ENCODE data around the gene KCNJ16. TPM values are rescaled to one million over a fixed set of nuclear protein-coding genes. Genes with fewer than 3 reads are reported as not detected.

Gene KCNJ16
- total RNA-seq, 3 donors from 2014 or later, result 0.32 to 18.6 (median 1.3) TPM

- no peaks in the 10 kb centered on the region for H3K36me3 ChIP-seq
- TF ChIP-seq CTCF (IDR thresholded peaks at IDR 0.05) (no peak), POLR2A (IDR thresholded peaks at IDR 0.05) (no peak), POLR2AphosphoS5 (IDR thresholded peaks at IDR 0.05) (no peak)
- H3K4me3 ChIP-seq, result no peak overlapping the region
- no peak overlapping the region for H3K27ac ChIP-seq
- no peak for DNase-seq (ENCODE audit: low spot score in 2 of 2)
- intact Hi-C loops (cut with DNase I; ENCODE audit: low total_unique reads), result no loop called here
- H3K4me1 ChIP-seq, result no peaks in the 10 kb centered on the region
- H3K27me3 ChIP-seq, result no peaks in the 10 kb centered on the region
- H3K9me3 ChIP-seq, result no peaks in the 10 kb centered on the region
These were observed 692 bp upstream of the KCNJ16 start for GRCh38 chr17:70074236-70074830.

DNA sequence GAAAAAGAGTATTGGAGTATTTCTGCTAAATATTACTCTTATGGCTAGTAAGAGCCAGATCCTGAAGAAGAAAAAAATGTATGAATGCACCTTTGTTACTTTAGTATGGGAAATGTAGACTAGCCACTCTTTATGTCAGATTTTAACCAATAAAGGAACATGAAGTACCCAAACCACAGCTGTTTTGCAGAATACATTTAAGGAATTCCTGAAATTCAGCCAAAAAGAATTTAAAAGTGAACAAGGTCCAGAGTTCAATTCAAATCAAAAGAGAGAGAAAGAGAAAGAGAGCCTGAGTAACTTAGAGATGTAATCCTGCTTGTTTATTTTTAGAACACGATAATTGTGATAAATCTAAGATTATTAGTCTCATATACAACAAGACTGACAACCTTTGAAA lies 1.2 kb downstream of the KCNJ16 start:
- H3K27ac ChIP-seq, result no peak overlapping the region
- TF ChIP-seq CTCF (IDR thresholded peaks at IDR 0.05) (no peak), POLR2AphosphoS5 (IDR thresholded peaks at IDR 0.05) (no peak), POLR2A (IDR thresholded peaks at IDR 0.05) (no peak)
- intact Hi-C loops (cut with DNase I; ENCODE audit: low total_unique reads), result no loop called here

GRCh38 chr17:70076831-70077230 lies 1.8 kb downstream of the KCNJ16 start:
- Histone ChIP-seq H3K27me3 (no peaks in the 10 kb centered on the region), H3K4me1 (no peaks in the 10 kb centered on the region), H3K27ac (peak overlapping the region; percentile 33 to 53), H3K4me3 (no peak overlapping the region), H3K9me3 (no peaks in the 10 kb centered on the region), H3K36me3 (no peaks in the 10 kb centered on the region)
- no peak for TF ChIP-seq POLR2A (IDR thresholded peaks at IDR 0.05)
- no peak for TF ChIP-seq POLR2AphosphoS5 (IDR thresholded peaks at IDR 0.05)
- peak in 1 of 2 donors; percentile 26 for DNase-seq (ENCODE audit: low spot score in 2 of 2)
- intact Hi-C loops (cut with DNase I; ENCODE audit: low total_unique reads), result no loop called here

More for the DNA sequence above, 1.2 kb downstream of the KCNJ16 start:
- Histone ChIP-seq H3K9me3 (no peaks in the 10 kb centered on the region), H3K36me3 (no peaks in the 10 kb centered on the region), H3K27me3 (no peaks in the 10 kb centered on the region), H3K4me3 (no peak overlapping the region), H3K4me1 (no peaks in the 10 kb centered on the region)
- DNase-seq (ENCODE audit: low spot score in 2 of 2), result no peak

- Histone ChIP-seq H3K4me1 (no peaks in the 10 kb centered on the region), H3K36me3 (no peaks in the 10 kb centered on the region), H3K27ac (peak overlapping the region in 1 of 2 donors; percentile 56), H3K27me3 (no peaks in the 10 kb centered on the region), H3K4me3 (no peak overlapping the region), H3K9me3 (no peaks in the 10 kb centered on the region)
- TF ChIP-seq POLR2A (IDR thresholded peaks at IDR 0.05) (no peak), POLR2AphosphoS5 (IDR thresholded peaks at IDR 0.05) (no peak), CTCF (IDR thresholded peaks at IDR 0.05) (no peak)
- no peak for DNase-seq (ENCODE audit: low spot score in 2 of 2)
- intact Hi-C loops (cut with DNase I; ENCODE audit: low total_unique reads), result no loop called here
These were observed 3.5 kb downstream of the KCNJ16 start for GRCh38 chr17:70078549-70078948.

- no peaks in the 10 kb centered on the region for H3K4me1 ChIP-seq
- no peak for DNase-seq (ENCODE audit: low spot score in 2 of 2)
- H3K4me3 ChIP-seq, result no peak overlapping the region
- intact Hi-C loops (cut with DNase I; ENCODE audit: low total_unique reads), result no loop called here
- H3K27ac ChIP-seq, result peak overlapping the region in 1 of 2 donors; percentile 56
- H3K36me3 ChIP-seq, result no peaks in the 10 kb centered on the region
- peaks cover 0 to 3% of the 10 kb centered on the region in 2 donors for H3K27me3 ChIP-seq
- no peak for TF ChIP-seq POLR2A (IDR thresholded peaks at IDR 0.05)
- no peak for TF ChIP-seq POLR2AphosphoS5 (IDR thresholded peaks at IDR 0.05)
- TF ChIP-seq CTCF (IDR thresholded peaks at IDR 0.05), result no peak
- H3K9me3 ChIP-seq, result no peaks in the 10 kb centered on the region
These were observed 4.0 kb downstream of the KCNJ16 start for GRCh38 chr17:70078994-70079531.

All from breast epithelium (tissue), 4 donors.